Bronchial epithelial cell (primary cell): ENCODE results near the gene BABAM2. TPM values are rescaled to one million over a fixed set of nuclear protein-coding genes. Genes with fewer than 3 reads are reported as not detected.

Source experiments
- DNase-seq: peaks from one replicate; pipeline ENCODE4 v3.0.0-alpha.2; 2010; ENCODE audit warnings: low read depth
- FAIRE-seq: peaks from 2 replicates; lab custom pipeline; 2011; peaks lifted over from hg19 to GRCh38; lab: Jason Lieb, UNC
- H3K27me3 ChIP-seq: 2 replicates; pipeline ENCODE4 v1.5.1; 2011; ENCODE audit warnings: low read length; ENCODE audit not compliant: control insufficient read depth, insufficient read depth
- H3K36me3 ChIP-seq: 2 replicates; pipeline ENCODE4 v1.5.1; 2011; ENCODE audit warnings: low read length; ENCODE audit not compliant: control insufficient read depth, insufficient read depth
- H3K4me3 ChIP-seq: 2 replicates; pipeline ENCODE4 v1.5.1; 2011; ENCODE audit warnings: mild to moderate bottlenecking, low read depth, low read length, control low read depth
- total RNA-seq: library from RNA; depleted of rRNA; stranded (reverse); fragments of >200 nt; gene quantifications from 2 replicates; pipeline ENCODE4 v1.2.1, GENCODE V29; 2014
- TF ChIP-seq, protein P1 (sequence below): IDR thresholded peaks from 2 replicates; pipeline ENCODE4 v1.5.1; 2011; ENCODE audit warnings: mild to moderate bottlenecking, moderate library complexity, low read length, control low read depth, inconsistent platforms; ENCODE audit not compliant: insufficient read depth, severe bottlenecking

BABAM2 gene
- total RNA-seq, 1 donor from 2014 or later, result 8.4 TPM

DNA sequence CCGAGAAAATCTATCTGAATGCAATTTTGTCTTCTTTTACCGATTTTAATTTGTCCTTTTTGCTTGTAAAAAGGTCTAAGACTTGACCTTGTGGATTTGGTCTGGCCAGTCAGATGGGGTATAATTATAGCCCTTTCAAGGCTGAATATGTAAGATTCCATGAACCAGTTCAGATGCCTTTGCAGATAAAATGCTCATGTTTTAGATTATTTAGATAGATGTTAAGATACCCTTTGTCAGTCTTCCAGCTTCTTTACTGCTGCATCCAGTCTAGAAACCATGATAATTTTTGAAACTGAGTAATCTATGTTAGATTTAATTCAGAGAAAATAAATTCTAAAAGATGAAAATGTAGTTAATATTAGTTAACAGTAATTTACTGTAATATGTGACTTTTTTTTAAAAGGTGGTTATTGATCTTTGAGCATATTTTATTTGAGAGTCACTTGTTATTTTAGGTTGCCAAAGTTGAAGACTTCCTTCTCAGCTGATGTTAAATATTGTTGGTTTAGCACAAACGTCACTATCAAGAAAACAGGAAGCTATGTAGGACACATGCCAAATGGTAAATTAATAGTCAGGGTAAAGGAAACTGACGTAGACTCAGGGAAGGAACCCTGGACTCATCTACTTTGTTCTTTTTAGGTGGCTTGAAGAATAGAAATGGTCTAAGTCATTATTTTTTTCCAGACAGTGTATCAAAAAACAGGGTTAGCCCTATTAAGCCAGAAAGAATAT is 29.8 kb downstream of the BABAM2 start:
- TF ChIP-seq, protein P1, sequence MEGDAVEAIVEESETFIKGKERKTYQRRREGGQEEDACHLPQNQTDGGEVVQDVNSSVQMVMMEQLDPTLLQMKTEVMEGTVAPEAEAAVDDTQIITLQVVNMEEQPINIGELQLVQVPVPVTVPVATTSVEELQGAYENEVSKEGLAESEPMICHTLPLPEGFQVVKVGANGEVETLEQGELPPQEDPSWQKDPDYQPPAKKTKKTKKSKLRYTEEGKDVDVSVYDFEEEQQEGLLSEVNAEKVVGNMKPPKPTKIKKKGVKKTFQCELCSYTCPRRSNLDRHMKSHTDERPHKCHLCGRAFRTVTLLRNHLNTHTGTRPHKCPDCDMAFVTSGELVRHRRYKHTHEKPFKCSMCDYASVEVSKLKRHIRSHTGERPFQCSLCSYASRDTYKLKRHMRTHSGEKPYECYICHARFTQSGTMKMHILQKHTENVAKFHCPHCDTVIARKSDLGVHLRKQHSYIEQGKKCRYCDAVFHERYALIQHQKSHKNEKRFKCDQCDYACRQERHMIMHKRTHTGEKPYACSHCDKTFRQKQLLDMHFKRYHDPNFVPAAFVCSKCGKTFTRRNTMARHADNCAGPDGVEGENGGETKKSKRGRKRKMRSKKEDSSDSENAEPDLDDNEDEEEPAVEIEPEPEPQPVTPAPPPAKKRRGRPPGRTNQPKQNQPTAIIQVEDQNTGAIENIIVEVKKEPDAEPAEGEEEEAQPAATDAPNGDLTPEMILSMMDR, result no peak
- Histone ChIP-seq H3K4me3 (no peak overlapping the region), H3K36me3 (no peaks in the 10 kb centered on the region), H3K27me3 (no peaks in the 10 kb centered on the region)
- peak; percentile 78 for DNase-seq
- FAIRE-seq, result no peak

DNA sequence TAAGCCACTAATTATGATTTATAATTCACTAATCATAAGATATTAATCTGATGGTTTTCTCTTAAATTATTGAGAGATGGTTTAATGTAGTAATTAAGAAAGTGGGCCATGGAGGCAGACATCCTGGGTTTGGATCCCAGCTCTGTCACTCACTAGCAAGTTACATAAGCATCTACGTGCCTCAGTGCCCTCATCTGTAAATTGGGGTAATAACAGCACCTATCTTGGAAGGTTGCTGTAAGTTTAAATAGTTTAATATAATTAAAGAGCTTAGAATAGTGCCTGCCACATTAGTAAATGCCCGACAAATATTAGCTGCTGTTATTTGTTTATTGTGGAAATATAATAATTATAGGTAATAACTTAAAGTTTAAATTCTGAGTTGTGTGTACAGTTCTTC is 30.9 kb downstream of the BABAM2 start:
- Histone ChIP-seq H3K27me3 (no peaks in the 10 kb centered on the region), H3K4me3 (no peak overlapping the region), H3K36me3 (no peaks in the 10 kb centered on the region)
- TF ChIP-seq, protein P1, result no peak
- FAIRE-seq, result no peak
- no peak for DNase-seq

DNA sequence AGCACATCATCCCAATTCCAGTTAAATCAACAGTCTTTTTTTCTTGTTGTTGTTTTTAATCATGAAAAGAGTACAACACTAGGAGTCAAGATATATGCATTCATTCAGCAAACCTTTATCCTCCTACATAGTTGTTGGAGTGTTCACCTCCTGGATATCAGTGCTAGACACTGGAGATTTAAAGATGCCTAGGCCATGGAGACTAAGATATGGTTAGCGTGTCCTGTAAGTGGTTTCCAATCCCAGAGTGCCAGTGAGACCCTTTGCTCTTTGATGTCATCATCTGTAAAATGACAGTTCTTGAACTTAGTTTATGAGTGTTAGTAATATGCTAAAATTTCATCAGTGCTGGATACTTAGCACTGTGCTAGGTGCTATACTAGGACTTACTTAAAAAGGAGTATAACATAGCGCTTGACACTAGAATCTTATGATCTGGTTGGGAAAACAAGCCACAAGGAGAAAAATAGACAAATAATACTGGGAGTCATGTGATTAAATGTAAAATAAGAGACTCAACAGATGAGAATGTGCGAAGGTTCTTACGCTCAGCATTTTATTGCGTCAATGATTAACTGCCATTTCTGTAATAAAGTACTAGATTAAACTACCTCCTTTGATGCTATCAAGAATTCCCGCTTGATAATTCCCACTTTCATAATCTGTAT is 31.5 kb downstream of the BABAM2 start:
- FAIRE-seq (no peak), DNase-seq (no peak)
- TF ChIP-seq, protein P1, result no peak
- Histone ChIP-seq H3K36me3 (no peaks in the 10 kb centered on the region), H3K4me3 (no peak overlapping the region), H3K27me3 (no peaks in the 10 kb centered on the region)

DNA sequence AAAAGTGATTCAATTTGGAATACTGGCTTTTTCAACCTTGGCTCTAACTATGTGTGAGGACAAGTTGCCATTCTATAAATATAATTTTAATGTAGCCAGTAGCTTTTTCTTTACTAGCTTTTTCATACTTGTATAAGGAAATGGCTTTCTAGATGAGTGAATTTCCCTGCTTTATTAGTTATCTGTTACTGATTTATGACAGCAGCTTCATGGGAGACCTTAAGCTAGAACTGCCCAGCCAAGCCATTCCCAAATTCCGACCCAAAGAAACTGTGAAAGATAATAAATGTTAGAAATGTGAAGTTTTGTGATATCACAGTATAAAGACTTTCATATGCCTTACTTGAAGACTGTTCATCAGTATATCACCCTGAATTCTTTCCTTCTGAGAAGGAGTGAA is 32.3 kb downstream of the BABAM2 start:
- TF ChIP-seq, protein P1, result no peak
- Histone ChIP-seq H3K27me3 (no peaks in the 10 kb centered on the region), H3K36me3 (no peaks in the 10 kb centered on the region), H3K4me3 (no peak overlapping the region)
- DNase-seq, result no peak
- FAIRE-seq, result no peak

DNA sequence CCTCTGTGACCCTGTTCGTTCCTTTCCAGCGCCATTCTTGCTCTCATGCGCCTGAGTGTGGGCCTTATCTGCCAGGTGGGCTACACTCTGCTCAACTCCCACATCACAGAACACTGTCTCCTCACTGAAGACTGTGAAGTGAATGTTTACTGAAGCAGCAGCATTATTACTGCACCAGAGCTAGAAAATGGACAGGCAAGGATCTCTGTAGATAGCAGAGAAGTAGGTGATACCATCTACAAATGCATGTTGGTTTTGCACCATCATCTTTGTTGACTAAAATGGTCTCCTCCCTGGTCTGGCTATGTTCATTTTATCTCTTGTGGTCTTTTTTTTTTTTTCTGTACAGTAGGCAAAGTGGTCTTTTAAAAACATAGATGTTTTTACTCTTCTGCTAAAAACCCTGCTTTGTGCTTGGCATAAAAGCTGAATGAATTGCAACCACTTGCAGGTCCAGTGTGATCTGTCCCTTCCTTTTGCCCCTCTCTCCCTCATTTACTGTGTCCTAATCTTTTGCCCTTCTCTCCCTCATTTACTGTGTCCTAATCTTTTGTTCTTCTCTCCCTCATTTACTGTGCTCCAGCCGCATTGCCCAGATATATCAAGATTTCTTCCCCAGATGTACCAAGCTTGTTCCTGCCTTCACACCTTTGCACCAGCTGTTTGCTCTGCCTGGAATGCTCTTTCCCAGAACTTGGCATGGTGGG is 35.4 kb downstream of the BABAM2 start:
- FAIRE-seq (no peak), DNase-seq (no peak)
- H3K27me3 ChIP-seq, result no peaks in the 10 kb centered on the region
- H3K4me3 ChIP-seq, result no peak overlapping the region
- TF ChIP-seq, protein P1, result no peak
- H3K36me3 ChIP-seq, result no peaks in the 10 kb centered on the region
